MM.1S (cell line): ENCODE results near the gene DDC.

ENCODE experiments used
- DNase-seq: peaks from one replicate; pipeline ENCODE4 v3.0.0-alpha.2; 2015
- H2AFZ ChIP-seq: fragments of 300-600 bp; sonication (generic); 2 replicates; pipeline ENCODE4 v1.6.0; 2016; ENCODE audit warnings: antibody characterized with exemption, low read length
- H3F3A ChIP-seq: fragments of 300-600 bp; sonication (generic); 2 replicates; pipeline ENCODE4 v1.6.1; 2016; ENCODE audit warnings: mild to moderate bottlenecking, antibody characterized with exemption, low read length, moderate library complexity, mixed read lengths; ENCODE audit not compliant: insufficient read depth
- H3K27ac ChIP-seq: fragments of 300-600 bp; sonication (generic); 2 replicates; pipeline ENCODE4 v1.5.1; 2016; ENCODE audit warnings: mild to moderate bottlenecking, low read length
- H3K27me3 ChIP-seq: fragments of 300-600 bp; sonication (generic); replicated peaks from 2 replicates; pipeline ENCODE4 v1.6.0; 2016; ENCODE audit warnings: low read length; ENCODE audit not compliant: insufficient read depth
- H3K36me3 ChIP-seq: fragments of 300-600 bp; sonication (generic); replicated peaks from 2 replicates; pipeline ENCODE4 v1.6.1; 2016; ENCODE audit warnings: mild to moderate bottlenecking, low read length, mixed read lengths; ENCODE audit not compliant: insufficient read depth
- H3K4me1 ChIP-seq: fragments of 300-600 bp; sonication (generic); 2 replicates; pipeline ENCODE4 v1.6.1; 2016; ENCODE audit warnings: low read length, mixed read lengths
- H3K4me2 ChIP-seq: fragments of 300-600 bp; sonication (generic); 2 replicates; pipeline ENCODE4 v1.6.0; 2016; ENCODE audit warnings: low read depth, low read length
- H3K4me3 ChIP-seq: fragments of 300-600 bp; sonication (generic); 2 replicates; pipeline ENCODE4 v1.5.1; 2016; ENCODE audit warnings: low read length, mixed read lengths
- H3K79me2 ChIP-seq: fragments of 300-600 bp; sonication (generic); 2 replicates; pipeline ENCODE4 v1.6.1; 2016; ENCODE audit warnings: mixed run types, low read length, mixed read lengths
- H3K9ac ChIP-seq: fragments of 300-600 bp; sonication (generic); 2 replicates; pipeline ENCODE4 v1.6.1; 2016; ENCODE audit warnings: low read length, mixed read lengths
- H3K9me2 ChIP-seq: fragments of 300-600 bp; sonication (generic); replicated peaks from 2 replicates; pipeline ENCODE4 v1.6.1; 2016; ENCODE audit warnings: mild to moderate bottlenecking, low read length, mixed read lengths; ENCODE audit not compliant: insufficient read depth
- H3K9me3 ChIP-seq: fragments of 300-600 bp; sonication (generic); replicated peaks from 2 replicates; pipeline ENCODE4 v1.6.1; 2016; ENCODE audit warnings: mild to moderate bottlenecking, low read length, mixed read lengths; ENCODE audit not compliant: insufficient read depth
- H4K20me1 ChIP-seq: fragments of 300-600 bp; sonication (generic); 2 replicates; pipeline ENCODE4 v1.6.1; 2016; ENCODE audit warnings: mild to moderate bottlenecking, low read length, moderate library complexity, mixed read lengths; ENCODE audit not compliant: insufficient read depth
- EZH2 ChIP-seq: fragments of 300-600 bp; sonication (generic); optimal IDR thresholded peaks from 2 replicates; pipeline ENCODE3; 2017; ENCODE audit warnings: low read depth, mild to moderate bottlenecking, antibody characterized with exemption, low read length, mixed read lengths
- EZH2phosphoT487 ChIP-seq: fragments of 300-600 bp; sonication (generic); IDR thresholded peaks from 2 replicates; pipeline ENCODE4 v1.6.1; 2018; ENCODE audit warnings: antibody characterized with exemption, low read length
- TF ChIP-seq, protein P1 (sequence below): fragments of 300-600 bp; sonication (generic); IDR thresholded peaks from 2 replicates; pipeline ENCODE4 v1.5.1; 2016; ENCODE audit warnings: antibody characterized with exemption, low read length, mixed read lengths

The DDC gene

GRCh38 chr7:50605059-50605458 lies 39.9 kb upstream of the DDC start:
- Histone ChIP-seq H3K27ac (no peak overlapping the region), H3F3A (peaks cover 8% of the 10 kb centered on the region; the same call in 1 of the 2 replicates), H4K20me1 (no peaks in the 10 kb centered on the region), H3K4me1 (peaks cover 8% of the 10 kb centered on the region; the same call in 1 of the 2 replicates), H3K9ac (no peak overlapping the region), H2AFZ (no peak overlapping the region), H3K4me3 (no peak overlapping the region), H3K36me3 (no peaks in the 10 kb centered on the region), H3K4me2 (no peak overlapping the region), H3K79me2 (no peaks in the 10 kb centered on the region), H3K27me3 (no peaks in the 10 kb centered on the region; the same call in 1 of the 2 replicates), H3K9me2 (no peaks in the 10 kb centered on the region), H3K9me3 (no peaks in the 10 kb centered on the region)
- TF ChIP-seq EZH2 (no peak), EZH2phosphoT487 (no peak)
- TF ChIP-seq, protein P1, sequence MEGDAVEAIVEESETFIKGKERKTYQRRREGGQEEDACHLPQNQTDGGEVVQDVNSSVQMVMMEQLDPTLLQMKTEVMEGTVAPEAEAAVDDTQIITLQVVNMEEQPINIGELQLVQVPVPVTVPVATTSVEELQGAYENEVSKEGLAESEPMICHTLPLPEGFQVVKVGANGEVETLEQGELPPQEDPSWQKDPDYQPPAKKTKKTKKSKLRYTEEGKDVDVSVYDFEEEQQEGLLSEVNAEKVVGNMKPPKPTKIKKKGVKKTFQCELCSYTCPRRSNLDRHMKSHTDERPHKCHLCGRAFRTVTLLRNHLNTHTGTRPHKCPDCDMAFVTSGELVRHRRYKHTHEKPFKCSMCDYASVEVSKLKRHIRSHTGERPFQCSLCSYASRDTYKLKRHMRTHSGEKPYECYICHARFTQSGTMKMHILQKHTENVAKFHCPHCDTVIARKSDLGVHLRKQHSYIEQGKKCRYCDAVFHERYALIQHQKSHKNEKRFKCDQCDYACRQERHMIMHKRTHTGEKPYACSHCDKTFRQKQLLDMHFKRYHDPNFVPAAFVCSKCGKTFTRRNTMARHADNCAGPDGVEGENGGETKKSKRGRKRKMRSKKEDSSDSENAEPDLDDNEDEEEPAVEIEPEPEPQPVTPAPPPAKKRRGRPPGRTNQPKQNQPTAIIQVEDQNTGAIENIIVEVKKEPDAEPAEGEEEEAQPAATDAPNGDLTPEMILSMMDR = no peak
- no peak for DNase-seq

DNA sequence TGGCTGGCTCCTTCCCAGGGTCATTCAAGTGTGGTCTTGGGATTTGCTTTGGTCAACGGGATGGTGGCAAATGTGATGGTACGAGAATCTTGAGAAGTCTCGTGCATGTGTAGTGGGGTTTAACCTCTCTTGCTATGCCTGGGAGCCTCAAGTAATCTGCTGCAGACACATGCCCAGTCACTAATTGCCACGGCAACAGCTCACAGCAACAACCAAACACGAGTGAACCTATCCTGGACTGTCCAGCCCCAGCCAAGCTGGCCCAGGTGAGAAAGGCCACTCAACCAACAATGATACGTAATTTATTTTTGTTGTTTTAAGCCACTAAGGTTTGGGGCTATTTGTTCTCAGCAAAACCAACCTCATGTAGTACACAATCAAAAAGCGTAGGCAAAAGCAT lies 38.1 kb upstream of the DDC start:
- H3K9me3 ChIP-seq = no peaks in the 10 kb centered on the region
- no peak overlapping the region for H3K27ac ChIP-seq
- no peaks in the 10 kb centered on the region for H3K36me3 ChIP-seq
- H3F3A ChIP-seq = peaks cover 6% of the 10 kb centered on the region; the same call in 1 of the 2 replicates
- H3K9me2 ChIP-seq = no peaks in the 10 kb centered on the region
- no peak overlapping the region for H3K4me3 ChIP-seq
- H4K20me1 ChIP-seq = no peaks in the 10 kb centered on the region
- DNase-seq = no peak
- no peaks in the 10 kb centered on the region for H3K79me2 ChIP-seq
- H3K27me3 ChIP-seq = no peaks in the 10 kb centered on the region
- no peak overlapping the region for H2AFZ ChIP-seq
- H3K4me1 ChIP-seq = peaks cover 5% of the 10 kb centered on the region; the same call in 1 of the 2 replicates
- H3K9ac ChIP-seq = no peak overlapping the region
- TF ChIP-seq EZH2phosphoT487 = no peak
- TF ChIP-seq EZH2 = no peak
- TF ChIP-seq, protein P1 = no peak
- H3K4me2 ChIP-seq = no peak overlapping the region

GRCh38 chr7:50599385-50599784 lies 34.2 kb upstream of the DDC start:
- H3K9me3 ChIP-seq = no peaks in the 10 kb centered on the region
- no peak overlapping the region for H3K27ac ChIP-seq
- no peak overlapping the region for H3K4me2 ChIP-seq
- no peak for DNase-seq
- no peaks in the 10 kb centered on the region for H3K36me3 ChIP-seq
- no peaks in the 10 kb centered on the region; the same call in 1 of the 2 replicates for H3F3A ChIP-seq
- H4K20me1 ChIP-seq = no peaks in the 10 kb centered on the region
- no peak overlapping the region for H2AFZ ChIP-seq
- peaks cover 7% of the 10 kb centered on the region; the same call in 1 of the 2 replicates for H3K4me1 ChIP-seq
- H3K4me3 ChIP-seq = no peak overlapping the region
- H3K27me3 ChIP-seq = no peaks in the 10 kb centered on the region
- TF ChIP-seq EZH2 = no peak
- TF ChIP-seq, protein P1 = no peak
- TF ChIP-seq EZH2phosphoT487 = no peak
- no peaks in the 10 kb centered on the region for H3K9me2 ChIP-seq
- H3K9ac ChIP-seq = no peak overlapping the region
- no peaks in the 10 kb centered on the region for H3K79me2 ChIP-seq
